ENCODE measurements around the gene FAM53B.

- TF ChIP-seq, protein P1, sequence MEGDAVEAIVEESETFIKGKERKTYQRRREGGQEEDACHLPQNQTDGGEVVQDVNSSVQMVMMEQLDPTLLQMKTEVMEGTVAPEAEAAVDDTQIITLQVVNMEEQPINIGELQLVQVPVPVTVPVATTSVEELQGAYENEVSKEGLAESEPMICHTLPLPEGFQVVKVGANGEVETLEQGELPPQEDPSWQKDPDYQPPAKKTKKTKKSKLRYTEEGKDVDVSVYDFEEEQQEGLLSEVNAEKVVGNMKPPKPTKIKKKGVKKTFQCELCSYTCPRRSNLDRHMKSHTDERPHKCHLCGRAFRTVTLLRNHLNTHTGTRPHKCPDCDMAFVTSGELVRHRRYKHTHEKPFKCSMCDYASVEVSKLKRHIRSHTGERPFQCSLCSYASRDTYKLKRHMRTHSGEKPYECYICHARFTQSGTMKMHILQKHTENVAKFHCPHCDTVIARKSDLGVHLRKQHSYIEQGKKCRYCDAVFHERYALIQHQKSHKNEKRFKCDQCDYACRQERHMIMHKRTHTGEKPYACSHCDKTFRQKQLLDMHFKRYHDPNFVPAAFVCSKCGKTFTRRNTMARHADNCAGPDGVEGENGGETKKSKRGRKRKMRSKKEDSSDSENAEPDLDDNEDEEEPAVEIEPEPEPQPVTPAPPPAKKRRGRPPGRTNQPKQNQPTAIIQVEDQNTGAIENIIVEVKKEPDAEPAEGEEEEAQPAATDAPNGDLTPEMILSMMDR (conservative IDR thresholded peaks at IDR 0.05), result no peak
- TF ChIP-seq EZH2 (IDR thresholded peaks at IDR 0.05; ENCODE audit: low read depth), result no peak
Observed at GRCh38 chr10:124683814-124684213, 60.4 kb downstream of the FAM53B start.
